ENCODE results near the gene NOXO1.

Gene NOXO1

DNA sequence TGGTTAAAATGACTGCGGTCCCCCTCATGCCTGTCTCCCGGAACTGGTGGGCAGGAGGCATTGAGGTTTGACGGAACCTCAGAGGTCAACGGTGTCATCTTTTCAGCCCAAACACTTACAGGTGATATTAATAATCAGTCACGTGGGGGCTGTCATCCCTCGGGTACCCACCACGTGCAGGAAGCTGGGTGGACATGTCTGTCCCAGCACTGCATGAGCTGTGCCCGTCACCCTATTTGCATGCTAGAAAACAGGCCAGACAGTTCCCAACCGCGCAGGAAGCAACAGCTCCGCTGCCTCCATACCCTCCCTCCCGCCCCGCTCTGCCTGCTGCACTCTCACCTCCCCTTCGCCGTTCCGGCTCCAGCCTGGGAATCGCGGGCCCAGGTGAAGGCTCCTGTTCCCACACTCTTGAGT is 9.9 kb upstream of the NOXO1 start:
- H3K27ac Mint-ChIP-seq, result no peak overlapping the region
- H3K9me3 Mint-ChIP-seq, result no peaks in the 10 kb centered on the region
- peak overlapping the region in 2 of 3 experiments; percentile 56 to 57 for H3K4me3 Mint-ChIP-seq
- peaks cover 66% of the 10 kb centered on the region for H3K27me3 Mint-ChIP-seq (ENCODE audit: low read depth)
- TF ChIP-seq, protein P1, sequence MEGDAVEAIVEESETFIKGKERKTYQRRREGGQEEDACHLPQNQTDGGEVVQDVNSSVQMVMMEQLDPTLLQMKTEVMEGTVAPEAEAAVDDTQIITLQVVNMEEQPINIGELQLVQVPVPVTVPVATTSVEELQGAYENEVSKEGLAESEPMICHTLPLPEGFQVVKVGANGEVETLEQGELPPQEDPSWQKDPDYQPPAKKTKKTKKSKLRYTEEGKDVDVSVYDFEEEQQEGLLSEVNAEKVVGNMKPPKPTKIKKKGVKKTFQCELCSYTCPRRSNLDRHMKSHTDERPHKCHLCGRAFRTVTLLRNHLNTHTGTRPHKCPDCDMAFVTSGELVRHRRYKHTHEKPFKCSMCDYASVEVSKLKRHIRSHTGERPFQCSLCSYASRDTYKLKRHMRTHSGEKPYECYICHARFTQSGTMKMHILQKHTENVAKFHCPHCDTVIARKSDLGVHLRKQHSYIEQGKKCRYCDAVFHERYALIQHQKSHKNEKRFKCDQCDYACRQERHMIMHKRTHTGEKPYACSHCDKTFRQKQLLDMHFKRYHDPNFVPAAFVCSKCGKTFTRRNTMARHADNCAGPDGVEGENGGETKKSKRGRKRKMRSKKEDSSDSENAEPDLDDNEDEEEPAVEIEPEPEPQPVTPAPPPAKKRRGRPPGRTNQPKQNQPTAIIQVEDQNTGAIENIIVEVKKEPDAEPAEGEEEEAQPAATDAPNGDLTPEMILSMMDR (IDR thresholded peaks at IDR 0.05; ENCODE audit: unreplicated experiment in 3 of 3), result no peak
- peaks cover 9% of the 10 kb centered on the region for H3K4me1 Mint-ChIP-seq
- peaks cover 18% of the 10 kb centered on the region for H3K36me3 Mint-ChIP-seq (ENCODE audit: low read depth)

DNA sequence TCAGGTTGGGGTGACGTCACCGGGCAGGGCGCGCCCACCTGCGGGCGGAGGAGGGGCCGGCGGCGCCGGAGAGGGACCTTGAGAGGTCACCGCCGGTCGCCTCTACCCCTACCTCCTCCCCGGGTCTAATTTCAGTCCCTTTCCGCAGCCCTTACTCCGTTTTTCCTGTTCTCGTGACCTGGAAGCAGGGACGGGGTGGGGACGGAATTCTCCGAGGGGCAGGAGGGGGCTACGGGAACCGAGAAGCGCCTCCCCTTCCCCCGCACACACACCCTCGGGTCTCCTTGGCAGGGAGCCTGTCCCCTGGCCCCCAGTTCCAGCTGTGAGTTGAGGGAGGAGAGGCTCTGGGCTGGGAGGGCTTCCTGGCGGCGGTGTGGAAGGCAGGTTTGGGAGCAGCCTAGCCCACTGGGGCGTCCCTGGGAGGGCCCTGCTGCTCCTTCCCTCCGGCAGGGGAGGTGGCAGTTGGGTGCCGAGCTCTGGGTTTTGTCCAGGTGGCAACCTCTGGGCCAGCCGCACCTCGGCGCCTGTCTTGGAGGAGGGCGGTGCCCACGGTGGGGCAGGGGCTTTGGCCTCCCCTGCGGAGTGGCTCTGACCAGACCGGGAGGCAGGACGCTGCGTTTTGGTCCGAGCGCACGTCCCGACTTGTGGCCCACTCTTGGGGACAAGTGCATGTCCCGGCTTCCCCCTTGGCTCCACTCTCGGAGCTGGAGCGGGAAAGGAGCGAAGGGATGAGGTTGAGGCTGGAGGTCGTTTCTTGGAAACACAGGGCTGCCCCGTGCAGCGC is 9.3 kb upstream of the NOXO1 start:
- peaks cover 16% of the 10 kb centered on the region for H3K36me3 Mint-ChIP-seq (ENCODE audit: low read depth)
- no peak overlapping the region for H3K27ac Mint-ChIP-seq
- no peaks in the 10 kb centered on the region for H3K9me3 Mint-ChIP-seq
- peak overlapping the region in 2 of 3 experiments; percentile 56 to 79 for H3K4me3 Mint-ChIP-seq
- H3K4me1 Mint-ChIP-seq, result peaks cover 9% of the 10 kb centered on the region
- peaks cover 66% of the 10 kb centered on the region for H3K27me3 Mint-ChIP-seq (ENCODE audit: low read depth)
- TF ChIP-seq, protein P1 (IDR thresholded peaks at IDR 0.05; ENCODE audit: unreplicated experiment in 3 of 3), result no peak

DNA sequence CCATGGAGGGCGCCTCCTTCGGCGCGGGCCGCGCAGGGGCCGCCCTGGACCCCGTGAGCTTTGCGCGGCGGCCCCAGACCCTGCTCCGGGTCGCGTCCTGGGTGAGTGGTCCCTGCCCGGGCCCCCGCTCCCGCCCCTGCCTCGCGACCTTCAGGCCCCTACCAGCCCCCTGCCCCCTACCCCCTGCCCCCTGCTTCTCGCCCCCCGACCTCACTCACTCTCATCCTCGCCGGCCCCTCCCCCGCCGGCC is 8.8 kb upstream of the NOXO1 start:
- Mint-ChIP-seq H3K27me3 (ENCODE audit: low read depth) (peaks cover 62% of the 10 kb centered on the region), H3K9me3 (no peaks in the 10 kb centered on the region), H3K4me3 (no peak overlapping the region), H3K27ac (no peak overlapping the region), H3K36me3 (ENCODE audit: low read depth) (peaks cover 13% of the 10 kb centered on the region), H3K4me1 (peaks cover 10% of the 10 kb centered on the region)
- TF ChIP-seq, protein P1 (IDR thresholded peaks at IDR 0.05; ENCODE audit: unreplicated experiment in 3 of 3), result no peak

DNA sequence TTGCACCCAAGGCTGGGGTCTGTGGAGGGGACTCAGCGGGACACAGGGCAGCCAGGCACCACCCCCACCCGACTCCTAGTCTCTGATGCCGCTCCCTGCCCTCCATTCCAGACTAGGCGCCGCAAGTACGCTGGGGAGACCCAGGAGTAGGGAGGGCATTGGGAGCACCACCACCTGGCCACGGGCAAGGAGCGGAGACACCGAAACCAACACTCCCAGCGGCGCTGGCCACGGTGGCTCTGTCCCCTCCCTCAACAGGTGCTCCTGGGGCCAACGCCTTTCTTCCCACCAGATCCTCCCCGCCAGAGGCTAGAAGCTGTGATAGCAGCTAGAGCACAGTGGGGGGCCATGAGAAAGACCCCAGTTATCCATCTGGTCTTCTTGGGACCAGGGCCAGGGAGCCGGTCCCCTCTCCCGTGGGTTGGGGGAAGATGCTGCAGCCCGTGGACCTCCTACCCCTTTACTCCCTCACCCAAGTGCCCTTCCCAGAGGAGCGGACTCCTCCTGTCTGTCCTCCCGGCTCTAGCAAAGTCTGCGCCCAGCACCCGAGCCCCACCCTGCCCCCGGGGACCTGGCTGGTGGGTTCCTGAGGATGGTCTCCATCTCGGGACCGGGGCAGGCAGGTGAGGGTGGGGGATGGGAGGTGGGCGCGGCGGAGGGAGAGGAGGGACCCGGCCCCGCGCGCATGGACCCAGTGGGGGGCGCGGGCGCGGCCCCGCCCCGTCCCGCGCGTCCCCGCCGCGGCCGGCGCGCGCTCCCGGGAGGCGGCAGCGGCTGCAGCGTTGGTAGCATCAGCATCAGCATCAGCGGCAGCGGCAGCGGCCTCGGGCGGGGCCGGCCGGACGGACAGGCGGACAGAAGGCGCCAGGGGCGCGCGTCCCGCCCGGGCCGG is 8.2 kb upstream of the NOXO1 start, which contains the start of gene SYNGR3:
Gene SYNGR3 (plus strand): TSS at position 762 of the 892 bp plus-strand sequence. CDS start 133 bp downstream, outside the sequence.
- Mint-ChIP-seq H3K27me3 (ENCODE audit: low read depth) (peaks cover 62% of the 10 kb centered on the region), H3K4me1 (peaks cover 15% of the 10 kb centered on the region), H3K36me3 (ENCODE audit: low read depth) (peaks cover 13% of the 10 kb centered on the region), H3K9me3 (no peaks in the 10 kb centered on the region), H3K27ac (peak within 1 kb of the TSS in 1 of 3 experiments; percentile 71), H3K4me3 (peak within 1 kb of the TSS; percentile 75 to 79 (median 76))
- TF ChIP-seq, protein P1 (IDR thresholded peaks at IDR 0.05; ENCODE audit: unreplicated experiment in 3 of 3), result no peak

DNA sequence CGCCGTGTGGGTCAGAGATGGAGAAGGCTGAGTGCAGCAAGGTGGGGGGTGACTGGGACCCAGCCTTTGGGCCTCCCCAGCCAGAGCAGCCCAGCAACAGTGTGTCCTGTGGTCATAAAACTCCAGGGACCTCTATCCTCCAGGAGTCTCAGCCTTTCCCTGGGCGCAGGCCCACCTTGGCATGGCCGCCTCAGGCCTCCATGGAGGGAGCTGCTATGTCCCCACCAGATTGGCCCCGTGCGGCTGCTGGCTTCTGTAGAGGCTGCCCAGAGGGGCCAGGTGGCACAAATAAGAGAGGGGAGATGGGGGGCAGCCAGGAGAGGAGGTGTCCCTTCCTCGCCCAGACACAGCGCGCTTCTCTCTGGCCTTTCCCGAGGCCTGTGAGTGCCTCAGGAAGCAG is 5.9 kb upstream of the NOXO1 start:
- peak overlapping the region in 2 of 3 experiments; percentile 41 to 64 for H3K4me3 Mint-ChIP-seq
- H3K27ac Mint-ChIP-seq, result no peak overlapping the region
- peaks cover 25% of the 10 kb centered on the region for H3K4me1 Mint-ChIP-seq
- peaks cover 13% of the 10 kb centered on the region for H3K36me3 Mint-ChIP-seq (ENCODE audit: low read depth)
- TF ChIP-seq, protein P1 (IDR thresholded peaks at IDR 0.05; ENCODE audit: unreplicated experiment in 3 of 3), result no peak
- H3K27me3 Mint-ChIP-seq (ENCODE audit: low read depth), result peaks cover 60% of the 10 kb centered on the region
- no peaks in the 10 kb centered on the region for H3K9me3 Mint-ChIP-seq

All from nephron (organoid).